Gastrocnemius medialis (tissue), 4 donors: ENCODE data around the gene KIF18B.

Experiments
- CTCF ChIP-seq, 5 experiments: fragments of 450-650 bp in 3 of 5; fragments of 200-600 bp in 2 of 5; sonication (generic) in 2 of 5; IDR thresholded peaks in 4 of 5; conservative IDR thresholded peaks in 1 of 5; 1 replicate in 4 of 5; 2 replicates in 1 of 5; pipeline ENCODE4 v1.5.1; 2016 to 2019; ENCODE audit warnings: antibody characterized with exemption in 5 of 5, mild to moderate bottlenecking in 3 of 5, moderate library complexity in 3 of 5
- POLR2A ChIP-seq, 2 donors: fragments of 450-650 bp; IDR thresholded peaks; one replicate each; pipeline ENCODE4 v1.6.1; 2017; ENCODE audit warnings: antibody characterized with exemption in 2 of 2, mild to moderate bottlenecking in 2 of 2, moderate library complexity in 2 of 2

DNA sequence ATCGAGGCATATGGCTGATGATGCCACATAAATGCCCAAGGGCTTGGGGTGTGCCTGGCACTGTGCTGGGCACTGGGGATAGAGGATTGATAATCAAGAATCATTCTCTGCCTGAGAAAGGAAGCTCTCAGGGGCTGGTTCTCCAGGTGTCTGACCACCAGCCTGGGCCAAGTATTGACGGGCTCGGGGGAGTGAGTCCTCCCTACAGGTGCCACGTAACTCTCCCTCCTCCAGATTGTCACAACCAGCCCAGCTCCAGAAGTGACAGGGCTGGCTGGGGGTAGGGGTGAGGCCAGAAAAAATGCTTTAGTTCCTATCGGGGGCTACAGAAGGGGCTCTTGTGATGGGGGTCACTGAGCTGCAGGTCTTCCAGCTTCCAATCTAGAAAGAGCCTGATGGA is 31.2 kb upstream of the KIF18B start:
- TF ChIP-seq CTCF (IDR thresholded peaks at IDR 0.05 in 4 of 5, conservative IDR thresholded peaks at IDR 0.05 in 1 of 5) (no peak), POLR2A (IDR thresholded peaks at IDR 0.05) (no peak)
